Vagina (tissue), 2 donors: ENCODE measurements around the gene RAB12. TPM values are rescaled to one million over a fixed set of nuclear protein-coding genes. Genes with fewer than 3 reads are reported as not detected.

Experiments used
- DNase-seq, 2 donors: peaks; one replicate each; pipeline ENCODE4 v3.0.0-alpha.2; 2017; ENCODE audit errors: extremely low spot score in 2 of 2
- H3K27ac ChIP-seq: fragments of 200-600 bp; sonication (generic); one replicate; pipeline ENCODE4 v1.5.1; 2019
- H3K27me3 ChIP-seq: fragments of 200-600 bp; sonication (generic); one replicate; pipeline ENCODE4 v1.5.1; 2019
- H3K36me3 ChIP-seq, 2 donors: fragments of 200-600 bp; sonication (generic); one replicate each; pipeline ENCODE4 v1.5.1; 2017 to 2019
- H3K4me1 ChIP-seq: fragments of 200-600 bp; sonication (generic); one replicate; pipeline ENCODE4 v1.5.1; 2019
- H3K4me3 ChIP-seq, 2 donors: fragments of 200-600 bp; sonication (generic); 1 replicate in 1 of 2; 2 replicates in 1 of 2; pipeline ENCODE4 v1.5.1; 2016 to 2019
- H3K9me3 ChIP-seq: fragments of 200-600 bp; sonication (generic); one replicate; pipeline ENCODE4 v1.5.1; 2019
- CTCF ChIP-seq, 3 experiments: fragments of 450-650 bp in 2 of 3; fragments of 200-600 bp in 1 of 3; sonication (generic) in 1 of 3; IDR thresholded peaks; one replicate each; pipeline ENCODE4 v1.5.1; 2017 to 2019; ENCODE audit warnings: antibody characterized with exemption in 3 of 3, mild to moderate bottlenecking in 2 of 3, moderate library complexity in 2 of 3
- POLR2A ChIP-seq, 2 donors: fragments of 450-650 bp; IDR thresholded peaks; one replicate each; pipeline ENCODE4 v1.6.1; 2017; ENCODE audit warnings: antibody characterized with exemption in 2 of 2, mild to moderate bottlenecking in 2 of 2, moderate library complexity in 2 of 2
- POLR2AphosphoS5 ChIP-seq, 2 donors: sonication (generic); formaldehyde crosslinking; IDR thresholded peaks; one replicate each; pipeline ENCODE4 v1.9.0; 2017; ENCODE audit warnings: antibody characterized with exemption in 2 of 2, mild to moderate bottlenecking in 2 of 2, low read depth in 1 of 2; ENCODE audit not compliant: insufficient read depth in 1 of 2
- intact Hi-C: fragments of 100-400 bp; cut with DNase I; formaldehyde crosslinking; loops from one replicate; pipeline ENCODE4 v1.15.1; 2023
- total RNA-seq: library from RNA; depleted of rRNA; stranded (reverse); fragments of >200 nt; gene quantifications from one replicate; pipeline ENCODE4 v1.2.3, GENCODE V29; 2016

Gene RAB12
- total RNA-seq = 35.8 TPM

- DNase-seq = no peak
- H3K36me3 ChIP-seq = no peaks in the 10 kb centered on the region
- H3K4me1 ChIP-seq = peaks cover 55% of the 10 kb centered on the region
- intact Hi-C loops = no loop called here
- peak in 1 of 2 donors; percentile 53 for TF ChIP-seq POLR2A (IDR thresholded peaks at IDR 0.05)
- TF ChIP-seq CTCF (IDR thresholded peaks at IDR 0.05) = peak in 2 of 3 experiments; percentile 35 to 57
- TF ChIP-seq POLR2AphosphoS5 (IDR thresholded peaks at IDR 0.05; ENCODE audit: insufficient read depth in 1 of 2, low read depth in 1 of 2) = peak in 1 of 2 donors; percentile 53
- no peaks in the 10 kb centered on the region for H3K27me3 ChIP-seq
- no peaks in the 10 kb centered on the region for H3K9me3 ChIP-seq
- peak within 1 kb of the TSS; percentile 82 to 92 for H3K4me3 ChIP-seq
- H3K27ac ChIP-seq = peak within 1 kb of the TSS; percentile 89
Measured at GRCh38 chr18:8608795-8609658, at the start of gene RAB12. Gene RAB12, plus strand, starts transcription at chr18:8609437. Its CDS starts 3 bp downstream, at chr18:8609440.

- no peaks in the 10 kb centered on the region for H3K4me1 ChIP-seq
- intact Hi-C loops = no loop called here
- DNase-seq = no peak
- no peak overlapping the region for H3K27ac ChIP-seq
- H3K4me3 ChIP-seq = no peak overlapping the region
- TF ChIP-seq POLR2A (IDR thresholded peaks at IDR 0.05) (no peak), CTCF (IDR thresholded peaks at IDR 0.05) (no peak), POLR2AphosphoS5 (IDR thresholded peaks at IDR 0.05; ENCODE audit: insufficient read depth in 1 of 2, low read depth in 1 of 2) (no peak)
- H3K27me3 ChIP-seq = no peaks in the 10 kb centered on the region
- no peaks in the 10 kb centered on the region for H3K9me3 ChIP-seq
- no peaks in the 10 kb centered on the region for H3K36me3 ChIP-seq
Measured at GRCh38 chr18:8559612-8560186, 49.5 kb upstream of the RAB12 start.

- Histone ChIP-seq H3K4me1 (no peaks in the 10 kb centered on the region), H3K4me3 (no peak overlapping the region), H3K27me3 (no peaks in the 10 kb centered on the region), H3K27ac (no peak overlapping the region), H3K36me3 (no peaks in the 10 kb centered on the region), H3K9me3 (no peaks in the 10 kb centered on the region)
- DNase-seq = no peak
- no peak for TF ChIP-seq CTCF (IDR thresholded peaks at IDR 0.05)
- TF ChIP-seq POLR2A (IDR thresholded peaks at IDR 0.05) = no peak
- TF ChIP-seq POLR2AphosphoS5 (IDR thresholded peaks at IDR 0.05; ENCODE audit: insufficient read depth in 1 of 2, low read depth in 1 of 2) = no peak
- intact Hi-C loops = no loop called here
Measured at GRCh38 chr18:8561123-8561910, 47.9 kb upstream of the RAB12 start.

GRCh38 chr18:8562070-8562469 lies 47.2 kb upstream of the RAB12 start:
- H3K4me3 ChIP-seq = no peak overlapping the region
- no peak for DNase-seq
- no peaks in the 10 kb centered on the region for H3K36me3 ChIP-seq
- no peak for TF ChIP-seq CTCF (IDR thresholded peaks at IDR 0.05)
- TF ChIP-seq POLR2AphosphoS5 (IDR thresholded peaks at IDR 0.05; ENCODE audit: insufficient read depth in 1 of 2, low read depth in 1 of 2) = no peak
- no peak for TF ChIP-seq POLR2A (IDR thresholded peaks at IDR 0.05)
- no peaks in the 10 kb centered on the region for H3K4me1 ChIP-seq
- no peak overlapping the region for H3K27ac ChIP-seq
- H3K27me3 ChIP-seq = no peaks in the 10 kb centered on the region
- intact Hi-C loops = no loop called here
- no peaks in the 10 kb centered on the region for H3K9me3 ChIP-seq
